ENCODE results near the gene JARID2. TPM values are rescaled to one million over a fixed set of nuclear protein-coding genes. Genes with fewer than 3 reads are reported as not detected.

JARID2 gene
- total RNA-seq, 4 donors from 2014 or later = 20.0 to 29.4 (median 23.9) TPM

DNA sequence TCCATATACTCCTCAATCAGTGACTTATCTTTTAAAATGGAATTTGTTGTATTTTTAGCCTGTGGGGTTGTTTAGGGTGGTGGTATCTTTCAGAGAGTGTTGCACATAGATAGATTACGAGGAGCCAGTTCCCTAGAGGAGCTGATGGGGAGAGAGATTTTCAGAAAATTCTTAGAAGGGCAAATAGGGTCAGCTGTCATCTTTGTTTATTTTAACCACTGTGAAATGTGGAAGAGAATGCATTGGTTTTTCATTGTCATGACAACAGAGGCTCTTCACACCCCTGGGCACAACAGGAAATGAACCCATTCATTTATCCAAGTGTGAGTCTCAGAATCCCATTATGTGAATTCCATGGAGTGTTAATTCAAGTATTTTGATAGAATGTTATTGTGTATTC lies 188.4 kb downstream of the JARID2 start:
- Histone ChIP-seq H3K9me3 (peaks cover 11% of the 10 kb centered on the region), H3K4me3 (no peak overlapping the region), H3K36me3 (no peaks in the 10 kb centered on the region), H3K27me3 (no peaks in the 10 kb centered on the region), H3K4me1 (peaks cover 65% of the 10 kb centered on the region), H3K27ac (no peak overlapping the region)
- TF ChIP-seq CTCF (IDR thresholded peaks at IDR 0.05) = no peak
- no peak for TF ChIP-seq EP300 (IDR thresholded peaks at IDR 0.05)
- TF ChIP-seq POLR2AphosphoS5 (IDR thresholded peaks at IDR 0.05) = no peak
- no peak for TF ChIP-seq POLR2A (IDR thresholded peaks at IDR 0.05)
- DNase-seq (ENCODE audit: low spot score in 2 of 2) = no peak
- WGBS = 64% methylated on average over 1 of the region's 1 CpG

GRCh38 chr6:15434823-15435380 lies 189.0 kb downstream of the JARID2 start:
- DNase-seq (ENCODE audit: low spot score in 2 of 2) = no peak
- H3K27me3 ChIP-seq = no peaks in the 10 kb centered on the region
- peaks cover 11% of the 10 kb centered on the region for H3K9me3 ChIP-seq
- H3K4me1 ChIP-seq = peaks cover 65% of the 10 kb centered on the region
- no peak overlapping the region for H3K4me3 ChIP-seq
- H3K27ac ChIP-seq = no peak overlapping the region
- no peaks in the 10 kb centered on the region for H3K36me3 ChIP-seq
- 95% methylated on average over 2 of the region's 2 CpGs for WGBS
- TF ChIP-seq CTCF (IDR thresholded peaks at IDR 0.05) (no peak), EP300 (IDR thresholded peaks at IDR 0.05) (no peak), POLR2A (IDR thresholded peaks at IDR 0.05) (no peak), POLR2AphosphoS5 (IDR thresholded peaks at IDR 0.05) (no peak)

- Histone ChIP-seq H3K4me3 (no peak overlapping the region), H3K27me3 (no peaks in the 10 kb centered on the region), H3K4me1 (peaks cover 65% of the 10 kb centered on the region), H3K27ac (no peak overlapping the region), H3K9me3 (peaks cover 11% of the 10 kb centered on the region), H3K36me3 (no peaks in the 10 kb centered on the region)
- 58% methylated on average over 1 of the region's 1 CpG for WGBS
- no peak for DNase-seq (ENCODE audit: low spot score in 2 of 2)
- no peak for TF ChIP-seq POLR2AphosphoS5 (IDR thresholded peaks at IDR 0.05)
- no peak for TF ChIP-seq EP300 (IDR thresholded peaks at IDR 0.05)
- TF ChIP-seq CTCF (IDR thresholded peaks at IDR 0.05) = no peak
- TF ChIP-seq POLR2A (IDR thresholded peaks at IDR 0.05) = no peak
Observed at GRCh38 chr6:15435468-15435867, 189.6 kb downstream of the JARID2 start.

GRCh38 chr6:15436451-15436850 lies 190.6 kb downstream of the JARID2 start:
- TF ChIP-seq EP300 (IDR thresholded peaks at IDR 0.05) = no peak
- no peak for TF ChIP-seq POLR2A (IDR thresholded peaks at IDR 0.05)
- no peak for TF ChIP-seq CTCF (IDR thresholded peaks at IDR 0.05)
- no peak for TF ChIP-seq POLR2AphosphoS5 (IDR thresholded peaks at IDR 0.05)
- Histone ChIP-seq H3K4me3 (no peak overlapping the region), H3K4me1 (peaks cover 65% of the 10 kb centered on the region), H3K9me3 (peaks cover 11% of the 10 kb centered on the region), H3K27me3 (no peaks in the 10 kb centered on the region), H3K36me3 (no peaks in the 10 kb centered on the region), H3K27ac (no peak overlapping the region)
- no peak for DNase-seq (ENCODE audit: low spot score in 2 of 2)
- 95% methylated on average over 3 of the region's 3 CpGs for whole genome bisulfite sequencing

GRCh38 chr6:15437090-15437635 lies 191.3 kb downstream of the JARID2 start:
- whole genome bisulfite sequencing = 93% methylated on average over 3 of the region's 3 CpGs

More at GRCh38 chr6:15437090-15437635, 191.3 kb downstream of the JARID2 start:
- H3K9me3 ChIP-seq = peaks cover 11% of the 10 kb centered on the region
- H3K36me3 ChIP-seq = no peaks in the 10 kb centered on the region
- DNase-seq (ENCODE audit: low spot score in 2 of 2) = no peak
- peaks cover 66% of the 10 kb centered on the region for H3K4me1 ChIP-seq
- no peak overlapping the region for H3K4me3 ChIP-seq
- H3K27me3 ChIP-seq = no peaks in the 10 kb centered on the region
- H3K27ac ChIP-seq = no peak overlapping the region
- TF ChIP-seq EP300 (IDR thresholded peaks at IDR 0.05) = no peak
- no peak for TF ChIP-seq POLR2AphosphoS5 (IDR thresholded peaks at IDR 0.05)
- no peak for TF ChIP-seq CTCF (IDR thresholded peaks at IDR 0.05)
- TF ChIP-seq POLR2A (IDR thresholded peaks at IDR 0.05) = no peak

All from suprapubic skin (tissue), 4 donors.